Upper lobe of left lung (tissue), 4 donors: ENCODE data around the gene LYSMD2.

Experiments used
- EP300 ChIP-seq, 4 donors: sonication (generic); formaldehyde crosslinking; IDR thresholded peaks; one replicate each; pipeline ENCODE4 v1.5.1; 2017; ENCODE audit warnings: antibody characterized with exemption in 4 of 4, control low read depth in 2 of 4
- POLR2A ChIP-seq, 4 donors: fragments of 450-650 bp; IDR thresholded peaks; one replicate each; pipeline ENCODE4 v1.5.1; 2016 to 2017; ENCODE audit warnings: antibody characterized with exemption in 4 of 4, mild to moderate bottlenecking in 2 of 4
- POLR2AphosphoS5 ChIP-seq, 2 donors: sonication (generic); formaldehyde crosslinking; IDR thresholded peaks; one replicate each; pipeline ENCODE4 v1.5.1; 2017; ENCODE audit warnings: antibody characterized with exemption in 2 of 2
- TF ChIP-seq, protein P1 (sequence below), 6 experiments: fragments of 450-650 bp in 4 of 6; fragments of 200-600 bp in 2 of 6; sonication (generic) in 2 of 6; IDR thresholded peaks; one replicate each; pipeline ENCODE4 v1.5.1; 2016 to 2019; ENCODE audit warnings: antibody characterized with exemption in 6 of 6

DNA sequence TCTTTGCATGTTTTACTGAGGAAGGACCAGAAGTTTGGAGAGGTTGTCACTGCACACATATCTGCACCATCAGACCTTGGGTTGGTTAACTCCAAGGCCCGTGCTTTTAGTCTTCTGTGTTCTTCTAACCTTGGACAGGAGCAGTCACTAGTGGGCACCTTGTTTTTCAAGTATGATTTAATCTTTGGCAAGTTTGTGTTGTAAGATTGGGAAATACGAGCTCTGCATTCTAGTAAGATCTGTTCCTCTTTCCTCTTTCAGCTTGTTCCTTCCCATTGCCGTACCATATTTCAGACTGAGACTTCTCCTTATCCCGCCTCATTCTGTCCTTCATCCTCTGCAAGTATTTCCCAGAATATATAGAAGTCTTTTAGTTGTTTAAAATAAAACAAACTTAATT, 19.0 kb upstream of the LYSMD2 start:
- TF ChIP-seq POLR2AphosphoS5 (IDR thresholded peaks at IDR 0.05) (no peak), POLR2A (IDR thresholded peaks at IDR 0.05) (no peak), EP300 (IDR thresholded peaks at IDR 0.05) (no peak)
- TF ChIP-seq, protein P1, sequence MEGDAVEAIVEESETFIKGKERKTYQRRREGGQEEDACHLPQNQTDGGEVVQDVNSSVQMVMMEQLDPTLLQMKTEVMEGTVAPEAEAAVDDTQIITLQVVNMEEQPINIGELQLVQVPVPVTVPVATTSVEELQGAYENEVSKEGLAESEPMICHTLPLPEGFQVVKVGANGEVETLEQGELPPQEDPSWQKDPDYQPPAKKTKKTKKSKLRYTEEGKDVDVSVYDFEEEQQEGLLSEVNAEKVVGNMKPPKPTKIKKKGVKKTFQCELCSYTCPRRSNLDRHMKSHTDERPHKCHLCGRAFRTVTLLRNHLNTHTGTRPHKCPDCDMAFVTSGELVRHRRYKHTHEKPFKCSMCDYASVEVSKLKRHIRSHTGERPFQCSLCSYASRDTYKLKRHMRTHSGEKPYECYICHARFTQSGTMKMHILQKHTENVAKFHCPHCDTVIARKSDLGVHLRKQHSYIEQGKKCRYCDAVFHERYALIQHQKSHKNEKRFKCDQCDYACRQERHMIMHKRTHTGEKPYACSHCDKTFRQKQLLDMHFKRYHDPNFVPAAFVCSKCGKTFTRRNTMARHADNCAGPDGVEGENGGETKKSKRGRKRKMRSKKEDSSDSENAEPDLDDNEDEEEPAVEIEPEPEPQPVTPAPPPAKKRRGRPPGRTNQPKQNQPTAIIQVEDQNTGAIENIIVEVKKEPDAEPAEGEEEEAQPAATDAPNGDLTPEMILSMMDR (IDR thresholded peaks at IDR 0.05), result no peak
